Uterus (tissue), 2 donors: ENCODE measurements around the gene BTBD9.

Source experiments
- POLR2A ChIP-seq, 2 donors: fragments of 450-650 bp; IDR thresholded peaks; one replicate each; pipeline ENCODE4 v1.6.1; 2016; ENCODE audit warnings: antibody characterized with exemption in 2 of 2, mild to moderate bottlenecking in 1 of 2, moderate library complexity in 1 of 2
- TF ChIP-seq, protein P1 (sequence below), 4 experiments: fragments of 200-600 bp in 2 of 4; fragments of 450-650 bp in 2 of 4; sonication (generic) in 2 of 4; IDR thresholded peaks; one replicate each; pipeline ENCODE4 v1.5.1; 2016 to 2019; ENCODE audit warnings: antibody characterized with exemption in 4 of 4, mild to moderate bottlenecking in 2 of 4, moderate library complexity in 1 of 4

DNA sequence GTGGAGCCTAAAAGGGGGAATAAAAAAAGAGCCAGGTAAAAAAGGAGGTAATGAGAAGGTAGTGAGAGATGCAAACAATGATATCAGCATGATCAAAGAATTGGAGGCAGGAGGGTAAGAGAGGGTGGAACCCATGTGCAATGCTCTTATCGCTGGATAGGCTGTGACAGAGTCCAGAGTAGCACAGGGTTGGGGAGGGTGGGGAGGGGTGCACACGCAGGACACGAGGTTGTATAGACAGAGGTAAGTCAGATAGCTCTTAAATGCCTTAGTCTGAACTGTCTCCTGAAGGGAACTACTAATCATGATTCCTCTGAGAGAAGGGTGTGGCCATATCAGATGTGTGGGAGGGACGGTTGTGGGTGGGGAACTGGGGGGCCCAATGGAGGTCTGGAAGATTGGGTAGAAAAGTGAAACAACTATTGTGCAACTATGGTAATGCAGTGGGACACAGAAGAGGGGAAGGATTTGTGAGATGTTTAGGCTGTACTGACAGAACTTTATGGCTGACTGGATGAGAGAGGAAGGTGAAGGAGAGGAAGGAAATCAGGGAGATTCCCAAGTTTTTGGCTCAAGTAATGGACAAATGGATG lies 354.8 kb downstream of the BTBD9 start:
- no peak for TF ChIP-seq POLR2A (IDR thresholded peaks at IDR 0.05)
- TF ChIP-seq, protein P1, sequence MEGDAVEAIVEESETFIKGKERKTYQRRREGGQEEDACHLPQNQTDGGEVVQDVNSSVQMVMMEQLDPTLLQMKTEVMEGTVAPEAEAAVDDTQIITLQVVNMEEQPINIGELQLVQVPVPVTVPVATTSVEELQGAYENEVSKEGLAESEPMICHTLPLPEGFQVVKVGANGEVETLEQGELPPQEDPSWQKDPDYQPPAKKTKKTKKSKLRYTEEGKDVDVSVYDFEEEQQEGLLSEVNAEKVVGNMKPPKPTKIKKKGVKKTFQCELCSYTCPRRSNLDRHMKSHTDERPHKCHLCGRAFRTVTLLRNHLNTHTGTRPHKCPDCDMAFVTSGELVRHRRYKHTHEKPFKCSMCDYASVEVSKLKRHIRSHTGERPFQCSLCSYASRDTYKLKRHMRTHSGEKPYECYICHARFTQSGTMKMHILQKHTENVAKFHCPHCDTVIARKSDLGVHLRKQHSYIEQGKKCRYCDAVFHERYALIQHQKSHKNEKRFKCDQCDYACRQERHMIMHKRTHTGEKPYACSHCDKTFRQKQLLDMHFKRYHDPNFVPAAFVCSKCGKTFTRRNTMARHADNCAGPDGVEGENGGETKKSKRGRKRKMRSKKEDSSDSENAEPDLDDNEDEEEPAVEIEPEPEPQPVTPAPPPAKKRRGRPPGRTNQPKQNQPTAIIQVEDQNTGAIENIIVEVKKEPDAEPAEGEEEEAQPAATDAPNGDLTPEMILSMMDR (IDR thresholded peaks at IDR 0.05): no peak
